Stimulated activated CD8-positive, alpha-beta memory T cell treated with anti-CD3 and anti-CD28 coated beads, Interleukin-2, amount 100 ng/mL, for 48 hours (primary cell): Measurements from ENCODE around the gene SIL1.
"Not testable (repeated sequence)": the region's sequence is repeated elsewhere in the genome, so short reads cannot be mapped to it uniquely, and the experiment has no call there.

Experiments
- DNase-seq, 2 donors: peaks; one replicate each; pipeline ENCODE4 v3.0.0-alpha.2; 2020; ENCODE audit warnings: low read depth in 2 of 2

Gene SIL1

DNA sequence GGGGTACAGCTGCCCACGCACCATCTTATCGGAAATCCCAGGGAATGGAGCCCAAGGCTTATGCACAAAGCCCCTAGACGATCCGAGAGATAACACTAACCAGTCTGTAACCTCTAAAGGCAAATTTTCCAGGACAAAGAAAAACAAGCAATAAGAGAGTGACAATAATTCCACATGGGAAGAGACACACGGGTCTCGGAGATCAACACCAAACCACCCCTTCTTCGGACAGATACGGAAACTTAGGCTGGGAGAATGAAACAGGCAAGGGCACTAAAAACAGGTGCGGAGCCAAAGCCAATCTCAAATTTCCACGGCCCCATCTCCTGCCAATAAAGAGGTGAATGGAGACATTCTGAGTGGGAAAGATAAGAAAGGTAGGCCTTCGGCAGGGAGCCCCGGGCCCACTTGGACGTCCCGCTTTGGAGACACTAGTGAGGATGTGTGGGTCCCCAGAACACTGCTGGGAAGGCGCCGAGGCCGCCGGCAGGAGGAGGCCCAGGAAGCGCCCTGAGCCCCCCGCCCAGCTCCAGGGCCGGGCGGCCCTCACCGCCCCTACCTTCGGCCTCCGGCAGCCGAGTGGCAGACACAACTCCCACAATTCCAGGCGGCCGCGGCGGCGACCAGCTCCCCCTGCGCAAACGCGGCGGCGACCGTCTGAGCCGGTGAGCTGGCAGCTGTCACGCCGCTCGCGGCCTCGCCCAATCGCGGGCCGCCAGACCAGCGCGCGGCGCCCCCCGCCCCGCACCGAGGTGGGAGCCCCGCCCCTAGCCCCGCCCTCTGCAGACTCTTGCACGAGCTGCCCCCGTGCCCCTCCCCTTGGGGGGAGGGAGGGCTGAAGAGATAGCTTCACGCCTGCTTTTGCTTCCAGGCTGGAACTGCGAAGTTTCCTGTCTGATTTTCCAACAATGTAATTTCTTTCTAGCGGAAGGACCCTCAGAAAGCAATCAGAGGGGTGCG, at the start of gene SIL1:
TSS of gene SIL1 (minus strand) at position 659 of the 960 bp plus-strand sequence. CDS start 70,525 bp downstream, outside the sequence.
- peak; percentile 97 to 99 for DNase-seq

DNA sequence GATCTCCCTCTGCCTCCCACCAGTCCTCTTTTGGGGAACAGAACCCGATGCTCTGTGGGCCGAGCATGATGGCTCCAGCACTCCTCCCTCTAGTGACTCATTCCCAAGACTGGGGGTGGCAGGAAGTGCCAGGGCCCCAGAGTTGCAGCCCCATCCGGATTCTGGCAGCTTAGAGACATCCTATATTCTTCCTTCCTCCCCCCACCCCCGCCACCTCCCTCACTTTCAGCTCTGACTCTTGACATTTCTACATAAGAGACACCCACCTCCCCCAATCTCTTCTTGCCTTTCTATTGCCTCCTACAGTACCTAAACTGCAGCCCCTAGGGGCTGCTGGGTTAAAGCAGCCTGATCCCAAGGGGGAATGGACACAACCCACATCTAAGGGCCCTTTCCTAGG, 48.2 kb upstream of the SIL1 start:
- peak; percentile 46 to 49 for DNase-seq

- DNase-seq: no peak
These were observed 47.6 kb upstream of the SIL1 start for GRCh38 chr5:139245637-139246339.

GRCh38 chr5:139243425-139243970, 45.3 kb upstream of the SIL1 start:
- no peak for DNase-seq

DNA sequence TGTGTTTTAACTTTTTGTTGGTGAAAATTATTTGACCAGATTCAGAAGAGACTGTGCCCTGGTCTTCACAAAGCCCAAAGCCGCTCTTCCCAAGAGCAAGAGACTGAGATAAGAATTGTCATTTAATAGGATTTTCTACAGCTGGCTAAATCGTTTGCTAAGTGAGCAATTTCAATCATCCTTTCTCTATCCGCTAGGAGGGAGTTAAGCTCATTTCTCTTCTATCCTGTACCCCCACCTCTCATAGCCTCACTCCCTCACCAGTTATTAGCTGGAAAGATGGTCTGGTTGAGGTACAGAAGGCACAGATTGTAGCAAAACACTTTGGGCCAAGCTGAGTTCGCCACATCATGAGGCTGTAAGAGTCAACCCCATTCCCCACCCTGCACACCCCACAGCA, 43.0 kb upstream of the SIL1 start:
- no peak for DNase-seq

- no peak for DNase-seq
These were observed 38.3 kb upstream of the SIL1 start for GRCh38 chr5:139236479-139236878.

DNA sequence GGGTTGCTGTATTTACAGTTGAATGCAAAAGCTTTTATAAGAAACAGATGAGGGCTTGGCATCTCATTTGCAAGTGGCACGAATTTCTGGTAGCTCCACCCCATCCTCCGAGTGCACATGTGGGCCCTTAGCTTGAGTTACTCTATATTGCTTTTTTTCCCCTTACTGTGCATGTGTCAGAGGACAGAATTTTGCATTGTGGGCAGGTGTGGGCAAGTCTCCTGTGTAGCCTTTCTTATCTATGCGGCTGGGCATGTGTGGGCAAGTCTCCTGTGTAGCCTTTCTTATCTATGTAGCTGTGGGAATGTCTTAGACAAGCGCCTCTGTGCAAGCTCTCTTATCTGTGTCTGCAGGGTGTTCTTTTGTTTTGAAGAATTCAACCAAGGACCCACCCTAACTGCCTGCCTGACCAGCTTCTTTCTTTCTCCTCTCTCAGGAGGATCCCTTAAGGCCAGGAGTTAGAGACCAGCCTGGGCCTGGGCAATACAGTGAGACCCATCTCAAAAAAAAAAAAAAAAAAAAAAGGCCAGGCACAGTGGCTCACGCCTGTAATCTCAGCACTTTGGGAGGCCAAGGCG, 34.1 kb upstream of the SIL1 start:
- DNase-seq: no peak

GRCh38 chr5:139228201-139228803, 30.1 kb upstream of the SIL1 start:
- DNase-seq: no peak

DNA sequence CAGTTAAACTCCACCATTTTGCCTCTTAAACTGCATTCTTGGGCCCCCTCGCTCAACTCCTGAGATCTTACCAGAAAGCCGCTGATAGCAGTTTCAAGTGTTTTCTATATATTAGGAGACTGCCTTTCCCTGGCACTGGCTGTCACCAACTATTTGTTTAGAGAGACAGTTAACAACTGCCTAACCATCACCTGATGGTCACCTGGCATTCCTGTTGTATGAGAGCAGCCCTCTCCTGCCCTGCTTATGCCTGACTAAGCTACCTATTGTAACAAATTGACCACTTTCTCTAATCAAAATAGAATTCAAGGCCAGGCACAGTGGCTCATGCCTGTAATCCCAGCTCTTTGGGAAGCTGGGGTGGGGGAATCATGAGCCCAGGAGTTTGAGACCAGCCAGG, 28.0 kb upstream of the SIL1 start:
- DNase-seq: no peak

GRCh38 chr5:139223481-139223880, 25.3 kb upstream of the SIL1 start:
- no peak for DNase-seq

DNA sequence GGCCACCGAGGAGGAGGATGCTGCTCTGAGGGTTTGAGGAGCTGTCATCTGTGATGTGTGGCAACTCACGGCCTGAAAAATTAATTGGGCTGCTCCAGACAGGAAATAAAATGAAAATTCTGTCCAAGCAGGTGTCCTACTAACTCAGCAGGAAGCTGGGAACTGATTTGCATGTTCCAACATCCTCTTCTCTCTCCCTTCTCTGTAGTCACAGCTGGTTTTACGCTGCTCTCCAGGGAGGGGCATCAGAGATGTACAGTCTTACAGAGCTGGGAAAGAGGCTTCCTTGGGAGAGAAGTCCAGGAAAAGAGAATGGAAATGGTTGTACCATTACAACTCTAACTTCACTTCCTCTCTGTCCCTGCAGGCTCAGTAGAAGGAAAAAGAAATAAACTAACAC, 24.2 kb upstream of the SIL1 start:
- DNase-seq: no peak

DNA sequence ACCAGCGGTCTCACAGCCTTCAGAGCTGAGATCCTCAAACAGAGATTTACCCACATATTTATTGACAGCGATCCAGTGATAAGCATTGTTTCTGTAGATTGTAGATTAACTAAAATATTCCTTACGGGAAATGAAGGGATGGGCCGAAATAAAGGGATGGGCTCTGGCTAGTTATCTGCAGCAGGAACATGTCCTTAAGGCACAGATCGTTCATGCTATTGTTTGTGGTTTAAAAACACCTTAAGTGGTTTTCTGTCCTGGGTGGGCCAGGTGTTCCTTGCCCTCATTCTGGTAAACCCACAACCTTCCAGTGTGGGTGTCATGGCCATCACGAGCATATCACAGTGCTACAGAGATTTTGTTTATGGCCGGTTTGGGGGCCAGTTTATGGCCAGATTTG, 19.9 kb upstream of the SIL1 start:
- not testable (repeated sequence) for DNase-seq

DNA sequence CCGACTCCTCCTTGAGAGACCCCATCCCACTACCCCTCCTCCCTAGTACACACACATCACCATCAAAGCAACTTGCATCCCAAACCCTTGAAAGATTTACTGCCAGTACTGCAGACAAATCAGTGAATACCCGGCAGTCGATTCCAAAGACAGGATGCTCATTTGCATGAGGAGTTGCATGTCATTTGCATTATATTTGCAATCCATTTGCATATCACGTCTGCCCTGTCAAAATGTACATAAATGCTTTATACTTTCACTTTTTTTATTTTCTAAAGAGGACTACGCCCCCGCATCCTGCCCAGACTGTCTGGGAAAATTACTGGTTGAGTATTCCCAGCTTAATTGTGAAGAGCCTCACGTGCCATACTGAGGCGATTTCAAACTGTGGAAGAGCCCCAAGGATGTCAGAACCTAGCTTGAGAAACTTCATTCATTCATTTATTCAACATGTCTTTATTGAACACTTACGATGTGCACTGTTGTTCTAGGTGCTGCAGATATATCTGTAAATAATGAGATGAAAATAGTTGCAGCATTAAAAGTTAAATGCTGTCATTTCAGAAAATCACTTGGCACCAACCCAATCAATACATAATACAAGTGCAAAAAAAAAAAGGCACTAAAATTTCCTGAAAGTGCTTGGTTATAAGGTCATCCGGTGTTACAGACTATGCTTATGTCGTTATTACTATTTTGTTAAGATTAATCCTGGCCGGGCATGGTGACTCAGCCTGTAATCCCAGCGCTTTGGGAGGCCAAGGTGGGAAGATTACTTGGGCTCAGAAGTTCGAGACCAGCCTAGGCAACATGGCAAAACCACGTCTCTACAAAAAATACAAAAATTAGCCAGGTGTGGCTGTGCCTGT, 17.2 kb upstream of the SIL1 start:
- DNase-seq: no peak

DNA sequence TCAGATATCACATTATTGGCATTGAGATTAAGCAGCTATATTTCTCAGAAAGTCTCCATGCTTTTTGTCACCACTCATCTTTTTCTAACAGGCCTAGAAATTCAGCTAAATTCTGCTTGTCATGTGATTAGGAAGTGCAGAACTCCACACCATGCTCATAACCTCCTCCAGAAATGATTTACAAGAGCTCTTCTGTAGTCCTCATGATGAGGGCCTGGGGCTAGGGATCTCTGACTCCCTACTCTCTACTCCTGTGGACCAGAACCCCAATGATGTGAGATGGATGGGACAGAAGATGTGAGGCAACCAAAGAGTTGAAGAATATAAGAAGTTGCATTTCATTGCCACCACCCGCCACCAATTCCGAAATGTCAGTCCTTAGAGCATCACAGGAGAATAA, 16.5 kb upstream of the SIL1 start:
- DNase-seq: no peak

DNA sequence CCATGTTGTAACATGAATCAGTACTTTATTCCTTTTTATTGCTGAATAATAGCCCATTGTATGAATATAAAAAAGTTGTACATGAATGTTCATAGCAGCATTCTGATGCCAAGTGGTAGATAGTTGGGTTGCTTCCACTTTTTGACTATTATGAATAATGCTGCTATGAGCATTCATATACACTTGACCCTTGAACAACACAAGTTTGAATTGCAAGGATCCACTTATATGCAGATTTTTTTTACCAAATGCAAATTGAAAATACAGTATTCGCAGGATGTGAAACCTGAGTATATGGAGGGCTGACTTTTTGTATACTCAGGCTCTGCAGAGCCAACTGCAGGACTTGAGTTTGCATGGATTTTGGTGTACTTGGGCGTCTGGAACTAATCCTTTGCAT, 14.7 kb upstream of the SIL1 start:
- DNase-seq: no peak

DNA sequence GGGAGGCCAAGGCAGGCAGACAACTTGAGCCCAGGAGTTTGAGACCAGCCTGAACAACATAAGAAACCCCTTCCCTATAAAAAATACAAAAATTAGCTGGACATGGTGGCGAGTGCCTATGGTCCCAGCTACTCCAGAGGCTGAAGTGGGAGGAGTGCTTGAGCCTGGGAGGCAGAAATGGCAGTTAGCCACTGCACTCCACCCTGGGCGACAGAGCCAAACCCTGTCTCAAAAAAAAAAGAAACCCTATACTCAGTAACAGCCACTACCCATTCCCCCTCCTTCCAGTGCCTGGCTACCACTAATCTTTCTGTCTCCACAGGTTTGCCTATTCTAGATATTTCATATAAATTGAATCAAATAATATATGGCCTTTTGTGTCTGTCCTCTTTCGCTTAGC, 14.3 kb upstream of the SIL1 start:
- no peak for DNase-seq

DNA sequence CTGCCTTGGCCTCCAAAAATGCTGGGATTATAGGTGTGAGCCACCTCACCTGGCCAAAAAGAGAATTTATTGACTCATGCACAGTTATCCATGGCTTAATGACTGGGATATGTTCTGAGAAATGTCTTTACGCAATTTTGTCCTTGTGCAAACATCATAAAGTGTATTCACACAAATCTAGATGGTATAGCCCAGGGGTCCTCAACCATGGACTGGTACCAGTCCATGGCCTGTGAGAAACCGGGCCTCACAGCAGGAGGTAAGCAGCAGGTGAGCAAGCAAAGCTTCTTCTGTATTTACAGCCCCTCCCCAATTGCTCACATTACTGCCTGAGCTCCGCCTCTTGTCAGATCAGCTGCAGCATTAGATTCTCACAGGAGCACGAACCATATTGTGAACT, 12.4 kb upstream of the SIL1 start:
- no peak for DNase-seq

DNA sequence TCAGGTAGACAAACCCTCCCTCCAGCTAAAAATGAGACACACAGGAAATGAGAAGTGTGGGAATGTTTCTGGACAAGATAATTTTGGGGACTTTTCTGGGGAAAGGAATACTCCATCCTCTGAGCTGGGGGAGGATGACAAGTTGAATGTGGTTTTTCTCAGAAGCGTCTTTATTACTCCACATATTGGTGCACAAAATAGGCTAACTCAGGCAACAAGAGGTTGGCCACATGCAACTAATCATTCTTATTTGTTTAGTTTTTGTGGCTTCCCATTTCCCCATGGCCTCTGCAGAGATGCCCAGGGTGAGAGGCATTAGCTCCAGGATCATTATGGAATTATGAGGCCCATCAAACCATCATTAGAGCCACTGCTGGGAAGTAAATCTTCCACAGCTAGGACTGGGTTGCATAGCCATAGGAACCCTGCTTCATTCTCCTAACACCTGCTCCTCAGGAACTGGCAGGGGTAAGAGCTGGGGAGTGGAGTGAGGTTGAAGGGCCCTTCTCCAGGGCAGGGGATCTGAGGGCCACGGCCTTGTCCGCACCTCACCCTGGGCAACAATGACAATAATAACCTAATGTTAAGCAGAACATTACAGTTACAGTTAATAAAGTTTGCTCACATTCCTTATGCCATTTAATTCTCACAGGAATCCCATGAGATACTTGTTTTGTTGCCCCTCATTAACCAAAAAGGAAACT, 9.3 kb upstream of the SIL1 start:
- DNase-seq: no peak

- no peak for DNase-seq
These were observed 7.4 kb upstream of the SIL1 start for GRCh38 chr5:139205586-139205985.

GRCh38 chr5:139205124-139205523, 7.0 kb upstream of the SIL1 start:
- no peak for DNase-seq
